ENCODE data around the gene SLC35E2B. TPM values are rescaled to one million over a fixed set of nuclear protein-coding genes. Genes with fewer than 3 reads are reported as not detected.

Gene SLC35E2B
- total RNA-seq, 2 experiments from 2014 or later = 21.9 to 25.6 TPM

DNA sequence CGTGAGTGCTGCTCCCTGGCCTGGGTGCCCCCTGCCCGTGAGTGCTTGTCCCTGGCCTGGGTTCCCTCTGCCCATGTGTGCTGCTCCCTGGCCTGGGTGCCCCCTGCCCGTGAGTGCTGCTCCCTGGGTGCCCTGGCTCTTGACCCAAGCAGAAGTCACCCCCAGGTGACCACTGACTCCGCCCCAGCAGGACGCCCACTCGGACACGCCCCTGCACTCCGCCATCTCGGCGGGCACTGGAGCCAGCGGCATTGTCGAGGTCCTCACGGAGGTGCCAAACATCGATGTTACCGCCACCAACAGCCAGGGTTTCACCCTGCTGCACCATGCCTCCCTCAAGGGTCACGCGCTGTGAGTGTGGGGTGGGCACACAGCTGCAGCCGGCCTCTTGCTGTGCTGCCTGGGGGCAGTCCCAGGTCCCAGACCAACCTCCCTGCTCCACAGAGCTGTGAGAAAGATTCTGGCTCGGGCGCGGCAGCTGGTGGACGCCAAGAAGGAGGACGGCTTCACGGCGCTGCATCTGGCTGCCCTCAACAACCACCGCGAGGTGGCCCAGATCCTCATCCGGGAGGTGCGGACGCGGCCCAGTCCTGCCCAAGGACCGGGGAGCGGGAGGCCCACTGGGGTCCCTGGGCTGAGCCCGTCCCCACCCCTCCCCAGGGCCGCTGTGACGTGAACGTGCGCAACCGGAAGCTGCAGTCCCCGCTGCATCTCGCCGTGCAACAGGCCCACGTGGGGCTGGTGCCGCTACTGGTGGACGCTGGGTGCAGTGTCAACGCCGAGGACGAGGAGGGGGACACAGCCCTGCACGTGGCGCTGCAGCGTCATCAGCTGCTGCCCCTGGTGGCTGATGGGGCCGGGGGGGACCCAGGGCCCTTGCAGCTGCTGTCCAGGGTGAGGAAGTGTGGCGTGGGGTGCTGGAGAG lies 64.5 kb downstream of the SLC35E2B start:
- DNase-seq = no peak
- Mint-ChIP-seq H3K27ac (no peak overlapping the region), H3K27me3 (ENCODE audit: low read depth) (peaks cover 4% of the 10 kb centered on the region), H3K36me3 (ENCODE audit: low read depth) (peaks cover 2% of the 10 kb centered on the region), H3K4me3 (no peak overlapping the region), H3K9me3 (no peaks in the 10 kb centered on the region), H3K4me1 (ENCODE audit: low read depth) (peaks cover 4% of the 10 kb centered on the region)
- CTCF ChIA-PET = interaction anchor here (1.2 kb wide), 2 partner anchors 7 to 10 kb away, joined by 3 to 4 read pairs; no protein-coding TSS in a partner anchor
- intact Hi-C loops (cut with micrococcal nuclease) = loop anchor here (2.0 kb wide), 1 partner anchor 13 kb away; the partner anchor contains the start of gene MIB2

GRCh38 chr1:1627261-1627828 lies 65.2 kb downstream of the SLC35E2B start:
- CTCF ChIA-PET = no interaction called here
- H3K36me3 Mint-ChIP-seq (ENCODE audit: low read depth) = peaks cover 2% of the 10 kb centered on the region
- H3K4me1 Mint-ChIP-seq (ENCODE audit: low read depth) = peaks cover 4% of the 10 kb centered on the region
- no peaks in the 10 kb centered on the region for H3K9me3 Mint-ChIP-seq
- DNase-seq = no peak
- no peak overlapping the region for H3K4me3 Mint-ChIP-seq
- H3K27ac Mint-ChIP-seq = no peak overlapping the region
- H3K27me3 Mint-ChIP-seq (ENCODE audit: low read depth) = peaks cover 4% of the 10 kb centered on the region
- intact Hi-C loops (cut with micrococcal nuclease) = no loop called here

- Mint-ChIP-seq H3K27me3 (ENCODE audit: low read depth) (peaks cover 3% of the 10 kb centered on the region), H3K27ac (no peak overlapping the region), H3K4me3 (no peak overlapping the region), H3K4me1 (ENCODE audit: low read depth) (peaks cover 3% of the 10 kb centered on the region), H3K36me3 (ENCODE audit: low read depth) (peaks cover 2% of the 10 kb centered on the region), H3K9me3 (no peaks in the 10 kb centered on the region)
- intact Hi-C loops (cut with micrococcal nuclease) = no loop called here
- CTCF ChIA-PET = no interaction called here
- DNase-seq = no peak
Observed at GRCh38 chr1:1626207-1627141, 66.1 kb downstream of the SLC35E2B start.

DNA sequence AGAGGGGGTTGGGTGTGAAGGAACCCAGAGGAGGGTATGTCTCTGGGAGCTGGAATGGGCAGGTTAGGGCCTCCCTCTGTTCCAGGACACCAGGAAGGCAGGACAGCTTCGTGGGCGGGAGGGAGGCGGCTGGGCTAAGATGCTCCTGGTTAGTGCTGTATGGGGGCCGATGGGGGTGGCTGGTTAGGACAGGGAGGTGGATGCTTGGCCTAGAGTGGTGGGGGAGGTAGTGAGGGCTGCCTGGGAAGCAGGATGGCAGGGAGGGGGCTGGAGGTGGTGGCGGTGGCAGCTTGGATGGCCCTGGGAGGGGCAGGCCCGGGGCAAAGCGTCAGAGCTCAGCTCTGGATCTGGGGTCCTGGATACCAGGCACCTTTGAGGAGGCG lies 66.8 kb downstream of the SLC35E2B start:
- intact Hi-C loops (cut with micrococcal nuclease) = no loop called here
- H3K27me3 Mint-ChIP-seq (ENCODE audit: low read depth) = peaks cover 3% of the 10 kb centered on the region
- CTCF ChIA-PET = no interaction called here
- no peak for DNase-seq
- H3K4me3 Mint-ChIP-seq = no peak overlapping the region
- H3K9me3 Mint-ChIP-seq = no peaks in the 10 kb centered on the region
- H3K36me3 Mint-ChIP-seq (ENCODE audit: low read depth) = peaks cover 2% of the 10 kb centered on the region
- peaks cover 3% of the 10 kb centered on the region for H3K4me1 Mint-ChIP-seq (ENCODE audit: low read depth)
- no peak overlapping the region for H3K27ac Mint-ChIP-seq

DNA sequence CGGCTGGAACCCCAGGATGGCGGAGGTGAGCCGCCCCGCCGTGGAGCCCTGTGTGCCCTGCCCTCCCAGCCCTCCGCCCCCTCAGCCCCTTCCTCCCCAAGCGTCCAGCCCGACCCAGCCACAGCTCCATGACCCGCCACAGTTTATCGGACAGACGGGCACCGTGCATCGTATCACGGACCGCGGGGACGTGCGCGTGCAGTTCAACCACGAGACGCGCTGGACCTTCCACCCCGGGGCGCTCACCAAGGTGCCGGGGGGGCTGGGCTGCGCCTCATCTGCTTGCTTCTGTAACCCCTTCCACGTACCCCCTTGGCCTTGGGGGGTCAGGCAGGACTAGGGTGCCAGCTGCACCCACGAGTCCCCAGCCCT lies 67.2 kb downstream of the SLC35E2B start:
- H3K27ac Mint-ChIP-seq = no peak overlapping the region
- DNase-seq = no peak
- no peak overlapping the region for H3K4me3 Mint-ChIP-seq
- intact Hi-C loops (cut with micrococcal nuclease) = no loop called here
- H3K36me3 Mint-ChIP-seq (ENCODE audit: low read depth) = peaks cover 2% of the 10 kb centered on the region
- H3K27me3 Mint-ChIP-seq (ENCODE audit: low read depth) = peaks cover 2% of the 10 kb centered on the region
- CTCF ChIA-PET = no interaction called here
- H3K9me3 Mint-ChIP-seq = no peaks in the 10 kb centered on the region
- peaks cover 2% of the 10 kb centered on the region for H3K4me1 Mint-ChIP-seq (ENCODE audit: low read depth)

DNA sequence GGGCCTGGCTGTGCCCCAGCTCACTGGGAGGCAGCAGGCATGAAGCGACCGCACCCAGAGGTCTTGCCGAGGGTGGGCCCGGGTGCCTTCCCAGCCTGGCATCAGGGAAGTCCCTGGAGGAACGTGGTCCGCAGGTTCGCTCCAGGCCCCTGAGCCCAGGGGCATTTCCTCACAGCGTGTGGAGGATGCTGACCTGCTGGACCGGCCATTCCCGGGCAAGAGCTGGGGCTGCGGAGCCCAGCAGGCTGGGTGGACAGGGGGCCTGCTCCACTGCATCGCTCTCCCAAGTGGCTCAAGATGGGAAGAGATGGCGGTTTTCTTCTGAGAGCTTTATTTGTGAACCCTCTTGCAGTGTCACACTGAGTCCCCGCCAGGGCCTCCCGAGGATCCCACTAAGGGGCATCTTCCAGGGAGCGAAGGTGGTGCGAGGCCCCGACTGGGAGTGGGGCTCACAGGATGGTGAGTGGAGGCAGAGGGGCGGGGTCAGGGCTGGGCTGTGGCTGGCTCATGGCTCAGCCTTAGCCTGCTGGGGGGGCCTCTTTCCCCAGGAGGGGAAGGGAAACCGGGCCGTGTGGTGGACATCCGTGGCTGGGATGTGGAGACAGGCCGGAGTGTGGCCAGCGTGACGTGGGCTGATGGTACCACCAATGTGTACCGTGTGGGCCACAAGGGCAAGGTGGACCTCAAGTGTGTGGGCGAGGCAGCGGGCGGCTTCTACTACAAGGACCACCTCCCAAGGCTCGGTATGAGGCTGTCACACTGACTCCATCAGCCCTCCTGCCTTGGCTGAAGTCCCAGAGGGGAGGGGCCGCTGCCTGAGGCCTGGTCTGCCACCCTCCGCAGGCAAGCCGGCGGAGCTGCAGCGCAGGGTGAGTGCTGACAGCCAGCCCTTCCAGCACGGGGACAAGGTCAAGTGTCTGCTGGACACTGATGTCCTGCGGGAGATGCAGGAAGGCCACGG lies 67.9 kb downstream of the SLC35E2B start:
- intact Hi-C loops (cut with micrococcal nuclease) = no loop called here
- no peak overlapping the region for H3K27ac Mint-ChIP-seq
- H3K4me3 Mint-ChIP-seq = no peak overlapping the region

GRCh38 chr1:1623631-1624442 lies 68.8 kb downstream of the SLC35E2B start:
- Mint-ChIP-seq H3K9me3 (no peaks in the 10 kb centered on the region), H3K4me3 (no peak overlapping the region), H3K27me3 (ENCODE audit: low read depth) (no peaks in the 10 kb centered on the region), H3K27ac (no peak overlapping the region), H3K4me1 (ENCODE audit: low read depth) (no peaks in the 10 kb centered on the region), H3K36me3 (ENCODE audit: low read depth) (no peaks in the 10 kb centered on the region)
- CTCF ChIA-PET = no interaction called here
- intact Hi-C loops (cut with micrococcal nuclease) = no loop called here
- DNase-seq = no peak

More for the DNA sequence above, 67.9 kb downstream of the SLC35E2B start:
- no peaks in the 10 kb centered on the region for H3K9me3 Mint-ChIP-seq
- CTCF ChIA-PET = no interaction called here
- H3K4me1 Mint-ChIP-seq (ENCODE audit: low read depth) = no peaks in the 10 kb centered on the region
- no peaks in the 10 kb centered on the region for H3K27me3 Mint-ChIP-seq (ENCODE audit: low read depth)
- DNase-seq = no peak
- H3K36me3 Mint-ChIP-seq (ENCODE audit: low read depth) = no peaks in the 10 kb centered on the region

GRCh38 chr1:1623181-1623630 lies 69.4 kb downstream of the SLC35E2B start:
- Mint-ChIP-seq H3K36me3 (ENCODE audit: low read depth) (no peaks in the 10 kb centered on the region), H3K27me3 (ENCODE audit: low read depth) (no peaks in the 10 kb centered on the region), H3K27ac (no peak overlapping the region), H3K9me3 (no peaks in the 10 kb centered on the region), H3K4me1 (ENCODE audit: low read depth) (no peaks in the 10 kb centered on the region), H3K4me3 (no peak overlapping the region)
- CTCF ChIA-PET = no interaction called here
- intact Hi-C loops (cut with micrococcal nuclease) = no loop called here
- DNase-seq = no peak

GRCh38 chr1:1622788-1623094 lies 69.9 kb downstream of the SLC35E2B start:
- CTCF ChIA-PET = no interaction called here
- H3K4me3 Mint-ChIP-seq = no peak overlapping the region
- H3K27me3 Mint-ChIP-seq (ENCODE audit: low read depth) = no peaks in the 10 kb centered on the region
- intact Hi-C loops (cut with micrococcal nuclease) = no loop called here
- no peak for DNase-seq
- H3K27ac Mint-ChIP-seq = no peak overlapping the region
- no peaks in the 10 kb centered on the region for H3K36me3 Mint-ChIP-seq (ENCODE audit: low read depth)
- no peaks in the 10 kb centered on the region for H3K9me3 Mint-ChIP-seq
- H3K4me1 Mint-ChIP-seq (ENCODE audit: low read depth) = no peaks in the 10 kb centered on the region

- no peaks in the 10 kb centered on the region for H3K36me3 Mint-ChIP-seq (ENCODE audit: low read depth)
- H3K4me1 Mint-ChIP-seq (ENCODE audit: low read depth) = peaks cover 2% of the 10 kb centered on the region
- no peak overlapping the region for H3K27ac Mint-ChIP-seq
- intact Hi-C loops (cut with micrococcal nuclease) = no loop called here
- no peak for DNase-seq
- H3K4me3 Mint-ChIP-seq = no peak overlapping the region
- CTCF ChIA-PET = no interaction called here
- no peaks in the 10 kb centered on the region for H3K27me3 Mint-ChIP-seq (ENCODE audit: low read depth)
- no peaks in the 10 kb centered on the region for H3K9me3 Mint-ChIP-seq
Observed at GRCh38 chr1:1622010-1622787, 70.4 kb downstream of the SLC35E2B start.
